SK-N-SH (cell line): Measurements from ENCODE around the gene SRSF12. TPM values are rescaled to one million over a fixed set of nuclear protein-coding genes. Genes with fewer than 3 reads are reported as not detected.

ENCODE experiments used
- CTCF ChIA-PET: fragments of 300-600, 350-600 bp; formaldehyde crosslinking; extraction: SDS; loops from one replicate; lab custom pipeline; 2021; lab: Yijun Ruan, JAX
- POLR2A ChIA-PET: fragments of 350-600 bp; sonication (Branson Sonifier 250); formaldehyde crosslinking; extraction: SDS; loops from one replicate; lab custom pipeline; 2020; ENCODE audit warnings: antibody characterized with exemption, inconsistent platforms; lab: Yijun Ruan, JAX
- DNase-seq: peaks from one replicate; pipeline ENCODE4 v3.0.0; 2012
- H2AFZ ChIP-seq: fragments of 200-600 bp; sonication (generic); 2 replicates; pipeline ENCODE4 v1.8.1; 2016; ENCODE audit warnings: antibody characterized with exemption, mild to moderate bottlenecking, low read depth
- H3F3A ChIP-seq: fragments of 200-600 bp; sonication (generic); replicated peaks from 2 replicates; pipeline ENCODE3; 2016; ENCODE audit warnings: antibody characterized with exemption, mild to moderate bottlenecking; ENCODE audit not compliant: insufficient read depth
- H3K27ac ChIP-seq, 2 experiments: fragments of 200-500 bp in 1 of 2; fragments of 200-600 bp in 1 of 2; sonication (Bioruptor generic) in 1 of 2; sonication (generic), shearing (Covaris generic) in 1 of 2; 2 replicates each; pipeline versions ENCODE4 v1.5.1 to v1.6.1; 2014 to 2016; ENCODE audit warnings: low read depth in 2 of 2, inconsistent platforms in 1 of 2, low read length in 1 of 2, mild to moderate bottlenecking in 1 of 2, mixed read lengths in 1 of 2
- H3K27me3 ChIP-seq: fragments of 200-600 bp; sonication (generic), shearing (Covaris generic); 2 replicates; pipeline ENCODE4 v1.6.1; 2016; ENCODE audit warnings: mixed run types; ENCODE audit not compliant: insufficient read depth
- H3K36me3 ChIP-seq, 2 experiments: fragments of 200-500 bp in 1 of 2; fragments of 200-600 bp in 1 of 2; sonication (Bioruptor generic) in 1 of 2; sonication (generic) in 1 of 2; replicated peaks in 1 of 2; 2 replicates each; pipeline versions ENCODE3 to v1.5.1; 2014 to 2016; ENCODE audit warnings: low read length in 1 of 2, mild to moderate bottlenecking in 1 of 2; ENCODE audit not compliant: insufficient read depth in 2 of 2, control insufficient read depth in 1 of 2
- H3K4me1 ChIP-seq, 2 experiments: fragments of 200-500 bp in 1 of 2; fragments of 200-600 bp in 1 of 2; sonication (Bioruptor generic) in 1 of 2; sonication (generic), shearing (Covaris generic) in 1 of 2; 2 replicates each; pipeline versions ENCODE4 v1.5.1 to v1.6.1; 2014 to 2016; ENCODE audit warnings: low read depth in 1 of 2, low read length in 1 of 2, mixed run types in 1 of 2; ENCODE audit not compliant: insufficient read depth in 2 of 2, control insufficient read depth in 1 of 2
- H3K4me2 ChIP-seq: fragments of 200-600 bp; sonication (generic), shearing (Covaris generic); 2 replicates; pipeline ENCODE4 v1.6.1; 2017; ENCODE audit warnings: mixed run types
- H3K4me3 ChIP-seq, 2 experiments: fragments of 200-500 bp in 1 of 2; fragments of 200-600 bp in 1 of 2; sonication (Bioruptor generic) in 1 of 2; sonication (generic), shearing (Covaris generic) in 1 of 2; 2 replicates each; pipeline versions ENCODE4 v1.5.1 to v1.8.1; 2014 to 2016; ENCODE audit warnings: low read depth in 2 of 2, inconsistent platforms in 1 of 2, low read length in 1 of 2, mild to moderate bottlenecking in 1 of 2, mixed read lengths in 1 of 2, moderate library complexity in 1 of 2
- H3K79me2 ChIP-seq: fragments of 200-600 bp; sonication (generic); 2 replicates; pipeline ENCODE4 v1.8.1; 2017; ENCODE audit warnings: mild to moderate bottlenecking; ENCODE audit not compliant: insufficient read depth
- H3K9ac ChIP-seq: fragments of 200-600 bp; sonication (generic); 2 replicates; pipeline ENCODE4 v1.6.1; 2017; ENCODE audit warnings: mixed run types
- H3K9me2 ChIP-seq: fragments of 200-600 bp; sonication (generic); 2 replicates; pipeline ENCODE4 v1.6.1; 2017; ENCODE audit warnings: mixed run types
- H3K9me3 ChIP-seq: fragments of 200-600 bp; sonication (generic); 2 replicates; pipeline ENCODE4 v1.6.1; 2017; ENCODE audit warnings: mixed run types, mild to moderate bottlenecking, moderate library complexity
- H4K20me1 ChIP-seq: fragments of 200-600 bp; sonication (generic); 2 replicates; pipeline ENCODE4 v1.6.1; 2017; ENCODE audit warnings: mild to moderate bottlenecking, mixed run types; ENCODE audit not compliant: insufficient read depth
- EP300 ChIP-seq, 2 experiments: IDR thresholded peaks; 2 replicates each; pipeline versions ENCODE4 v1.4.0 to v1.6.1; 2012; ENCODE audit warnings: borderline replicate concordance in 1 of 2, low read depth in 1 of 2, low read length in 1 of 2
- FOSL2 ChIP-seq: IDR thresholded peaks from 2 replicates; pipeline ENCODE4 v1.4.0; 2012; ENCODE audit warnings: low read depth, mild to moderate bottlenecking, moderate library complexity, borderline replicate concordance
- FOXJ3 ChIP-seq: sonication (generic); formaldehyde crosslinking; IDR thresholded peaks from 2 replicates; pipeline ENCODE4 v1.5.1; 2020; ENCODE audit warnings: mild to moderate bottlenecking, missing genetic modification reagents
- FOXM1 ChIP-seq: IDR thresholded peaks from 2 replicates; pipeline ENCODE4 v1.4.0; 2012; ENCODE audit warnings: low read depth, mild to moderate bottlenecking
- GABPA ChIP-seq: IDR thresholded peaks from 2 replicates; pipeline ENCODE4 v1.4.0; 2012; ENCODE audit warnings: low read depth, mild to moderate bottlenecking
- GATA2 ChIP-seq: sonication (generic); formaldehyde crosslinking; IDR thresholded peaks from 2 replicates; pipeline ENCODE4 v1.5.0; 2020; ENCODE audit warnings: mild to moderate bottlenecking, missing genetic modification reagents
- JUND ChIP-seq: IDR thresholded peaks from 2 replicates; pipeline ENCODE4 v1.4.0; 2012
- MEF2A ChIP-seq: IDR thresholded peaks from 2 replicates; pipeline ENCODE4 v1.4.0; 2012; ENCODE audit warnings: low read depth, borderline replicate concordance
- MXI1 ChIP-seq: IDR thresholded peaks from 2 replicates; pipeline ENCODE4 v1.6.1; 2012; ENCODE audit warnings: mild to moderate bottlenecking, low read depth, low read length, improper control_type of control experiment
- NFIC ChIP-seq: IDR thresholded peaks from 2 replicates; pipeline ENCODE4 v1.4.0; 2012; ENCODE audit warnings: borderline replicate concordance
- NRF1 ChIP-seq: IDR thresholded peaks from 2 replicates; pipeline ENCODE4 v1.6.1; 2012; ENCODE audit warnings: low read depth, mild to moderate bottlenecking, low read length
- RAD21 ChIP-seq: IDR thresholded peaks from 2 replicates; pipeline ENCODE4 v1.6.1; 2012; ENCODE audit warnings: mild to moderate bottlenecking, low read length
- RFX5 ChIP-seq: IDR thresholded peaks from 2 replicates; pipeline ENCODE4 v1.6.1; 2012; ENCODE audit warnings: mild to moderate bottlenecking, improper control_type of control experiment, low read length
- SMC3 ChIP-seq: IDR thresholded peaks from 2 replicates; pipeline ENCODE4 v1.6.1; 2012; ENCODE audit warnings: low read depth, low read length, improper control_type of control experiment
- TAF1 ChIP-seq: IDR thresholded peaks from 2 replicates; pipeline ENCODE4 v1.6.1; 2012; ENCODE audit warnings: low read depth, mild to moderate bottlenecking, low read length, moderate library complexity, borderline replicate concordance
- TEAD4 ChIP-seq: IDR thresholded peaks from 2 replicates; pipeline ENCODE4 v1.4.0; 2012; ENCODE audit warnings: mild to moderate bottlenecking, borderline replicate concordance; ENCODE audit not compliant: insufficient read depth
- YY1 ChIP-seq: IDR thresholded peaks from 2 replicates; pipeline ENCODE4 v1.4.0; 2012; ENCODE audit warnings: low read depth, mild to moderate bottlenecking
- WGBS: methylation state at CpG from one replicate; pipeline ENCODE4 v1.1.6; 2017; ENCODE audit warnings: low lambda C conversion rate; 5-methylcytosine and 5-hydroxymethylcytosine counted together
- polyA plus RNA-seq, 3 experiments: library from polyadenylated mRNA; depleted of rRNA; stranded (reverse); fragments of >200 nt; gene quantifications; 2 replicates each; pipeline ENCODE4 v1.2.3, GENCODE V29; 2012
- TF ChIP-seq, protein P1 (sequence below): IDR thresholded peaks from 2 replicates; pipeline ENCODE4; 2012
- TF ChIP-seq, protein P2 (sequence below): IDR thresholded peaks from 2 replicates; pipeline ENCODE4 v1.4.0; 2012; ENCODE audit warnings: low read depth, borderline replicate concordance
- TF ChIP-seq, protein P3 (sequence below): IDR thresholded peaks from 2 replicates; pipeline ENCODE4 v1.4.0; 2012; ENCODE audit warnings: low read depth
- TF ChIP-seq, protein P4 (sequence below): fragments of 150-350 bp; IDR thresholded peaks from 2 replicates; pipeline ENCODE4 v1.6.1; 2017; ENCODE audit warnings: antibody characterized with exemption, low read length, low read depth, borderline replicate concordance
- TF ChIP-seq, protein P5 (sequence below): IDR thresholded peaks from 2 replicates; pipeline ENCODE4 v1.4.0; 2012; ENCODE audit warnings: low read depth, borderline replicate concordance

SRSF12 gene
- polyA plus RNA-seq, 1 of the 3 experiments (the other 2 are of a cell fraction), result 1.1 TPM

DNA sequence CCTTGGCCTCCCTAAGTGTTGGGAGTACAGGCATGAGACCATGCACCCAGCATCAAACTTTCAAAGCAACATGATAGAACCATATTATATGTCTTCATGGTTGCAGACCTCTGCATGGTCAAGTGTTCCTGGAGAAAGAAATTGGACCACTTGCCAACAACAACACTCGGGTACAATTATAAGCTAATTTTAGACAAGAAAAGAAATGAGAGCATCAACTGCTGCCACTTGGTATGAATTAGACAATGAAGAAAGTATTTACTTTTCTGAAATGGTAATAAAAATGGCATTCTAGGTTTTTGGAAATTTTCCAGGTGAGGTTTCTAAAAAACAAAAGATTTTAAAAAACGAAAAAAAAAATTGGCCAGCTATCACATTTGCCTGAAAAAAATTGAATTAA, 20.3 kb upstream of the SRSF12 start:
- DNase-seq, result no peak
- ChIA-PET CTCF (interaction anchor here (1.2 kb wide), 1 partner anchor 20 kb away, joined by 3 read pairs; the partner anchor contains the start of gene SRSF12), POLR2A (no interaction called here)
- Histone ChIP-seq H3K79me2 (no peaks in the 10 kb centered on the region), H3K4me3 (no peak overlapping the region), H3K9me3 (no peaks in the 10 kb centered on the region), H2AFZ (no peak overlapping the region), H3K9me2 (no peaks in the 10 kb centered on the region), H3K36me3 (no peaks in the 10 kb centered on the region), H3K27ac (no peak overlapping the region), H4K20me1 (no peaks in the 10 kb centered on the region), H3F3A (no peaks in the 10 kb centered on the region), H3K4me2 (no peak overlapping the region), H3K4me1 (peaks cover 0 to 8% of the 10 kb centered on the region in 2 experiments; a peak in 2 of 4 replicates), H3K9ac (no peak overlapping the region), H3K27me3 (no peaks in the 10 kb centered on the region)
- 75% methylated on average over 2 of the region's 2 CpGs for WGBS
- TF ChIP-seq, protein P1, sequence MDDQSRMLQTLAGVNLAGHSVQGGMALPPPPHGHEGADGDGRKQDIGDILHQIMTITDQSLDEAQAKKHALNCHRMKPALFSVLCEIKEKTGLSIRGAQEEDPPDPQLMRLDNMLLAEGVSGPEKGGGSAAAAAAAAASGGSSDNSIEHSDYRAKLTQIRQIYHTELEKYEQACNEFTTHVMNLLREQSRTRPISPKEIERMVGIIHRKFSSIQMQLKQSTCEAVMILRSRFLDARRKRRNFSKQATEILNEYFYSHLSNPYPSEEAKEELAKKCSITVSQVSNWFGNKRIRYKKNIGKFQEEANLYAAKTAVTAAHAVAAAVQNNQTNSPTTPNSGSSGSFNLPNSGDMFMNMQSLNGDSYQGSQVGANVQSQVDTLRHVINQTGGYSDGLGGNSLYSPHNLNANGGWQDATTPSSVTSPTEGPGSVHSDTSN, result no peak
- TF ChIP-seq EP300 (IDR thresholded peaks at IDR 0.05; ENCODE audit: borderline replicate concordance in 1 of 2, low read depth in 1 of 2, low read length in 1 of 2) (no peak), MEF2A (no peak), FOXM1 (no peak), NFIC (no peak)
- TF ChIP-seq, protein P2, sequence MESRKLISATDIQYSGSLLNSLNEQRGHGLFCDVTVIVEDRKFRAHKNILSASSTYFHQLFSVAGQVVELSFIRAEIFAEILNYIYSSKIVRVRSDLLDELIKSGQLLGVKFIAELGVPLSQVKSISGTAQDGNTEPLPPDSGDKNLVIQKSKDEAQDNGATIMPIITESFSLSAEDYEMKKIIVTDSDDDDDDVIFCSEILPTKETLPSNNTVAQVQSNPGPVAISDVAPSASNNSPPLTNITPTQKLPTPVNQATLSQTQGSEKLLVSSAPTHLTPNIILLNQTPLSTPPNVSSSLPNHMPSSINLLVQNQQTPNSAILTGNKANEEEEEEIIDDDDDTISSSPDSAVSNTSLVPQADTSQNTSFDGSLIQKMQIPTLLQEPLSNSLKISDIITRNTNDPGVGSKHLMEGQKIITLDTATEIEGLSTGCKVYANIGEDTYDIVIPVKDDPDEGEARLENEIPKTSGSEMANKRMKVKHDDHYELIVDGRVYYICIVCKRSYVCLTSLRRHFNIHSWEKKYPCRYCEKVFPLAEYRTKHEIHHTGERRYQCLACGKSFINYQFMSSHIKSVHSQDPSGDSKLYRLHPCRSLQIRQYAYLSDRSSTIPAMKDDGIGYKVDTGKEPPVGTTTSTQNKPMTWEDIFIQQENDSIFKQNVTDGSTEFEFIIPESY, result no peak
- TF ChIP-seq, protein P3, sequence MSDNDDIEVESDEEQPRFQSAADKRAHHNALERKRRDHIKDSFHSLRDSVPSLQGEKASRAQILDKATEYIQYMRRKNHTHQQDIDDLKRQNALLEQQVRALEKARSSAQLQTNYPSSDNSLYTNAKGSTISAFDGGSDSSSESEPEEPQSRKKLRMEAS, result no peak

DNA sequence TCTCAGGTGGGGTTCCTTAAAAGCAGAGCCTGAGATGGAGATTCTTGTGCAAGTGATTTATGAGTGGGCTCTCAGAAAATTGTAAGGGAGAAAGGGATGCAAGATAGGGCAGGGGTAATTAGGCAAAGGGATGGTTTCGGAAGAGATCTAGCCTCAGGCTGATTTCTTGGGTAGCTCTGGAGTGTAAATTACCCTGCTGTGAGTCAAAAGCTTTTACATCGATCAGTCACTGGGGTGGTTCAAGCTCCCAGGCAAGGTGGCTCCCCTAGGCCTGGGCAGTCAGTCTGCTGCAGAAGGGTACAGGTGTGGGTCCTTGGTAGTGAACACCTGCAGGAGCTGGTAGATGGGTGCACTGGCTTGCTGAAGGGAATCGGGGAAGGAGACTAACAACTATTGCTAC, 16.9 kb upstream of the SRSF12 start:
- ChIA-PET POLR2A (no interaction called here), CTCF (interaction anchor here (0.6 to 2.0 kb wide), 6 partner anchors 10 to 237 kb away, joined by 3 to 6 read pairs (median 4); no protein-coding TSS in a partner anchor)
- no peak for DNase-seq
- Histone ChIP-seq H3K9ac (no peak overlapping the region), H3K9me2 (no peaks in the 10 kb centered on the region), H3K79me2 (no peaks in the 10 kb centered on the region), H3K36me3 (no peaks in the 10 kb centered on the region), H3K4me1 (peaks cover 0 to 5% of the 10 kb centered on the region in 2 experiments; a peak in 2 of 4 replicates), H3K27me3 (no peaks in the 10 kb centered on the region), H3K9me3 (no peaks in the 10 kb centered on the region), H3F3A (no peaks in the 10 kb centered on the region), H2AFZ (no peak overlapping the region), H3K4me2 (no peak overlapping the region), H3K4me3 (no peak overlapping the region), H3K27ac (no peak overlapping the region), H4K20me1 (no peaks in the 10 kb centered on the region)
- WGBS, result 82% methylated on average over 3 of the region's 3 CpGs
- TF ChIP-seq NRF1 (no peak), TEAD4 (no peak), MXI1 (no peak), YY1 (no peak), FOXJ3 (CRISPR knock-in tag) (no peak), TAF1 (no peak), GATA2 (CRISPR knock-in tag) (no peak), RAD21 (no peak), RFX5 (no peak), GABPA (no peak), FOSL2 (no peak), JUND (no peak), SMC3 (no peak)
- TF ChIP-seq, protein P2, result no peak
- TF ChIP-seq, protein P3, result no peak
- TF ChIP-seq, protein P4, sequence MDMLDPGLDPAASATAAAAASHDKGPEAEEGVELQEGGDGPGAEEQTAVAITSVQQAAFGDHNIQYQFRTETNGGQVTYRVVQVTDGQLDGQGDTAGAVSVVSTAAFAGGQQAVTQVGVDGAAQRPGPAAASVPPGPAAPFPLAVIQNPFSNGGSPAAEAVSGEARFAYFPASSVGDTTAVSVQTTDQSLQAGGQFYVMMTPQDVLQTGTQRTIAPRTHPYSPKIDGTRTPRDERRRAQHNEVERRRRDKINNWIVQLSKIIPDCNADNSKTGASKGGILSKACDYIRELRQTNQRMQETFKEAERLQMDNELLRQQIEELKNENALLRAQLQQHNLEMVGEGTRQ, result no peak
- TF ChIP-seq, protein P5, sequence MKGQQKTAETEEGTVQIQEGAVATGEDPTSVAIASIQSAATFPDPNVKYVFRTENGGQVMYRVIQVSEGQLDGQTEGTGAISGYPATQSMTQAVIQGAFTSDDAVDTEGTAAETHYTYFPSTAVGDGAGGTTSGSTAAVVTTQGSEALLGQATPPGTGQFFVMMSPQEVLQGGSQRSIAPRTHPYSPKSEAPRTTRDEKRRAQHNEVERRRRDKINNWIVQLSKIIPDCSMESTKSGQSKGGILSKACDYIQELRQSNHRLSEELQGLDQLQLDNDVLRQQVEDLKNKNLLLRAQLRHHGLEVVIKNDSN, result no peak
